B cell (primary cell): ENCODE data around the gene STAP2.

Experiments used
- EZH2 ChIP-seq: IDR thresholded peaks from 2 replicates; pipeline ENCODE4 v1.6.1; 2012; ENCODE audit warnings: borderline replicate concordance, low read depth, mild to moderate bottlenecking, moderate library complexity, low read length; ENCODE audit not compliant: insufficient read depth, poor library complexity, severe bottlenecking
- TF ChIP-seq, protein P1 (sequence below): fragments of 200-600 bp; IDR thresholded peaks from one replicate; pipeline ENCODE4 v1.8.0; 2022; ENCODE audit warnings: antibody characterized with exemption, mild to moderate bottlenecking

DNA sequence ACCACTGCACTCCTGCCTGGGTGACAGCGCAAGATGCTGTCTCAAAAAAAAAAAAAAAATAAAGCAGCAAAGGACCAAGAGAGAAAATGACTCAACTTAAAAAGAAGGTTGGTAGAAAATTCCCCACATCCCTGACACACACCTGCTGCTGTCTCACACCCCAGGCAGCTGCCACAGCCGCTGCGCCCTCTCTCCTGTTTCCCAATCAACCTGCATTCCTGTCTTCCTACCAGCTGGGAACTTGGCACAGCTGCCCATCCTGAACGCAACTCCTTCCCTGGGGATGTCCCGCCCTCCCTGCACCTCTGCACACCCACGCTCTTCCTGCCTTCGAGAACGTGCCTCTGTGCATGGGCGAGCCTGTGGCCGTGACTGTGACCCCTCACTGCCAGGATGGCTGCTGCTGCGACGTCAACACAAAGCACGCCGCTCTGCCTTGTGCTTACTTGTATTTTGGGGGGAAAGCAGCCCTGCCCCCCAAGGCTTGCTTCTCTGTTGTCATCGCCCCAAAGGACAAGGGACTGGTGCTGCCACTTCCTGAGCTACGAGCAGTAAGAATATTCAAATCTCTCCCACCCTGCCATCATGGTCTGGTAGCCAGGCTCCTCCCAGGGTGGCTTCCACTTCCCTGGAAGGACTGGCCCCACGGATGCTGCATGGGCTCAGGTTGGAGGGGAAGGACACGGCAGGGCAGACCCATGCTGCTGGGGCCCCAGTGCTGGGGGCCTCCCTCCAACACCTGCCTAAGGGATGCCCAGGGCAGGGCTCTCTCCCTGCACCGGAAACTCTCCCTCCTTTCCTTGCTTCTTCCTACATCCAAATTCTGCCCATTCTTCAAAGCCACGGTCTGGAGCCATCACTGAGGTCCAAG lies 41.0 kb upstream of the STAP2 start:
- TF ChIP-seq, protein P1, sequence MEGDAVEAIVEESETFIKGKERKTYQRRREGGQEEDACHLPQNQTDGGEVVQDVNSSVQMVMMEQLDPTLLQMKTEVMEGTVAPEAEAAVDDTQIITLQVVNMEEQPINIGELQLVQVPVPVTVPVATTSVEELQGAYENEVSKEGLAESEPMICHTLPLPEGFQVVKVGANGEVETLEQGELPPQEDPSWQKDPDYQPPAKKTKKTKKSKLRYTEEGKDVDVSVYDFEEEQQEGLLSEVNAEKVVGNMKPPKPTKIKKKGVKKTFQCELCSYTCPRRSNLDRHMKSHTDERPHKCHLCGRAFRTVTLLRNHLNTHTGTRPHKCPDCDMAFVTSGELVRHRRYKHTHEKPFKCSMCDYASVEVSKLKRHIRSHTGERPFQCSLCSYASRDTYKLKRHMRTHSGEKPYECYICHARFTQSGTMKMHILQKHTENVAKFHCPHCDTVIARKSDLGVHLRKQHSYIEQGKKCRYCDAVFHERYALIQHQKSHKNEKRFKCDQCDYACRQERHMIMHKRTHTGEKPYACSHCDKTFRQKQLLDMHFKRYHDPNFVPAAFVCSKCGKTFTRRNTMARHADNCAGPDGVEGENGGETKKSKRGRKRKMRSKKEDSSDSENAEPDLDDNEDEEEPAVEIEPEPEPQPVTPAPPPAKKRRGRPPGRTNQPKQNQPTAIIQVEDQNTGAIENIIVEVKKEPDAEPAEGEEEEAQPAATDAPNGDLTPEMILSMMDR: no peak
- no peak for TF ChIP-seq EZH2
